ENCODE data around the gene CASS4.

The CASS4 gene

DNA sequence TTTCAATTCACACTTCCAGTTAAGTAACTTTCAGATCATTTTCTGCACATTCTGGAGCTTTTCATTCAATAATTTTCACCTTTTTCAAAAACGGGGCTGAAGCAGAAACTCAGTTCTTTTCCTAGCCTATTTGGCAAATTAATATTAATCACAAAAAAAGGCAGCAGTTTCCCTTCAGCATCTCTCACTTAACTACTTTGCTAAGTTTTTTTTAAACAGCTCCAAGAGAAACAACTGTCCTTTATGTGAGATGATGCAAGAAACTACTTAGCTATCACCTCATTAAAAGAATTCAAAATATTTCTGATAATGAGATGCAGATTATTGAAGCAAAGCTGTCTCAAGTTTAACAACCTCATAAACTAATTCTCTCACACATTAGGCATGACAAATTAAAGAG is 11.8 kb downstream of the CASS4 start:
- no peak for DNase-seq

DNA sequence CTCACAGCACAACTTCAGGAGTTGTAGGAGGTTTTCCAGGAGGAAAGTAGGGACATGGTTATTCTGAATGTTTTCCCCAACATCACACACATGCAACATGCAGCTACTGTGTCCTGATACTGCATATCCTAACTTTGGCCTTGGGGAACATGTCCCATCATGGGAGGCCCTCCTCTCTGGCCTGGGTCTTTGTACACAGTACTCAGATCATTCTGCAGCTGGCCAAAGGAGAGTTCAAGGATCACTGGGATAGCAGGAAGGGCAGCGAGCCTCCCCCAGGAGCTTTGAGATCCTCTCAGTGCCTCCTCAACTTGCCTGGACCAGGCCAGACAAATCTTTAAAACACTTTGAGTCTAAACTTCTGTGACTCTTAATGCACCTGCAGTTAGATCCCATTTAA is 12.9 kb downstream of the CASS4 start:
- DNase-seq: no peak

DNA sequence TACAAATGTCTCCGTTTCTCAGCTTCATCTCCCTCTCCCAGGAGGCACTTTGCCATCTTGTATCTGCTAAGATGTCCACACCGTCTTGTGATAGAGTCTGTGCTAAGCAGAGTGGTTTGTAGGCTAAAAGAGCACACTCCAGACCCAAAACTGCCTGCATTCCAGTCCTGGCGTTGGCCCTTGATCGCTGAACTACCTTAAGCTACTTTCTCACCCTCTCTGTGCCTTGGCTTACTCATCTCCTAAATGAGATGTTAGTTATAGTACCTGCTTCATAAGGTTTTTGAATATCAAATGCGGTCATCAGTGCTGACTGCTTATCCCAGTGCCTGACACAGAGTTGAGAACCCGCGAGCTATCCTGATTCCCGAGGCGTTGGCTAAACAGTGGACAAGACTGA is 14.0 kb downstream of the CASS4 start:
- no peak for DNase-seq

- no peak for DNase-seq
Measured at GRCh38 chr20:56426926-56427325, 14.9 kb downstream of the CASS4 start.

GRCh38 chr20:56427797-56428196 is 15.7 kb downstream of the CASS4 start:
- DNase-seq: no peak

DNA sequence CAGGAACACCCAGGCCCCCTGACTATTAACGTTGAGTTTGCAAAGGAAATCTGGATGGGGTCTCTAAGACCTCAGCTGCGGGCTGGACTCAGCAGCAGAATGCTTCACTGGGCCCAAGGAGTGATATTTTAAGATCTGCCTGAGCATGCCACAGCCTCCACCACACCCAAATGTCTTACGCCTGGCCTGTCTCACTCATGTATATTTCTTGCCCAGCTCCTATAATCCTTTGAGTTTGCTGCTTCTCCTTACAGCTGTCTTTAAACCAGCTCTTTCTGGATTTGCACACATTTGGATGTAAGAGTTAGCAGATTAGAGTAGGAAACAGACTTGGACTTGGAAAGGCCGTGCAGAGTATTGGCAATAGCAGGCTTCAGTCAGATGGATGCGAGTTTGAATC is 16.4 kb downstream of the CASS4 start:
- no peak for DNase-seq

DNA sequence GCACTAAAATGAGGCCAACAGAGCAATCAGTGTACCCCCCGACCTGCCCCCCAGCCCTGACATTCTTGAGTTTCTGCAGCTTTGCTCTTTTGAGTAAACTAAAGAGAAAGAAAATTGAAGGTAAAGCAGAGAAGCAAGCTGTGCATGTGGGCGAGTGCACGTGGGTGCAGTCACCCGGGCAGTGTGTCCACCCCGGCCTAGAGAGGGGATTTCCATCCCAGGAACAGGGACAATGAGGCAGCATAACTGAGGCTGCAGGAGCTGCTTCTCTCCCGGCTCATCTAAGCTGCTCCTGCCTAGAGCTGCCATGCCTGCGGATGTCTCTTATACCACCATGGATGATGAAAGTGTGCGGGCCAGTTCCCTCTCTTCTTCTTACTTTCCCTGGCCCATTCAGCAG is 16.8 kb downstream of the CASS4 start:
- no peak for DNase-seq

GRCh38 chr20:56429502-56429901 is 17.4 kb downstream of the CASS4 start:
- no peak for DNase-seq

DNA sequence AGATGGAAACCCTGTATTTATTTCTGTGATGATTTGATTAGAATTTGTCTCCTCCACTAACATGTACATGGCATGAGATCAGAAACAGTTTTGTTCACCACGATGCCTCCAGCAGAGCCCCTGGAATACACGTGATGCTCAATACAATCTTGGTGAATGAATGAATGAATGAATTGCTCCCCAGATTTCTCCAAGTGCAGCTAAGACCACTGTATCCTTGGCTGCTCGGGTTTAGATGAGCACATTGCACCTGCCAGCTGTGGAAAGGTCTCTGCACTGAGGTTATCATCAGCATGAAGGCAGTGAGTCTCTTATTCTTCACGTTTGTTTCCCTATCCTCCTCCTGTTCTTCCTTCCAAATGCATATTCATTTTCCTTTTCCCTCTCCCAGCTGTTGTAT is 17.9 kb downstream of the CASS4 start:
- DNase-seq: no peak

GRCh38 chr20:56430461-56430860 is 18.4 kb downstream of the CASS4 start:
- no peak for DNase-seq

GRCh38 chr20:56430957-56431356 is 18.9 kb downstream of the CASS4 start:
- no peak for DNase-seq

- DNase-seq: no peak
Measured at GRCh38 chr20:56431471-56431870, 19.4 kb downstream of the CASS4 start.

GRCh38 chr20:56433221-56433879 is 21.3 kb downstream of the CASS4 start:
- DNase-seq: no peak

DNA sequence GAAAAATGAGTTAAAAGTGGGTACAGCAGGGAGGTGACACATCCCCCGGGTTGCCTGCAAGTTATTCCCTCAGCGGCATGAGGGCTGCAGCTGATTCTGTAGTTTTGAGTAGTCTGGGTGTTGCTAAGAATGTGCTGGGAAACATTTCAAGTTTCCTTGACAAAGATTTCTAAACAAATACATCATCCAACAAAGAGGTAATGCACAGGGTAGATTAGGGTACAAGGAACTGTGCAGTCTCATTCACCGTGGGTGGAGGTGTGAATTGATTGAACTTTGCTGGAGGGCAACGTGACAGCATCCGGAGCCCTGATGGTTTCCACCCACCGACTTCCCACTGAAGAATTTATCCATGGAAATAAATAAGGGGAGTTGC is 21.8 kb downstream of the CASS4 start:
- peak; percentile 33 for DNase-seq

DNA sequence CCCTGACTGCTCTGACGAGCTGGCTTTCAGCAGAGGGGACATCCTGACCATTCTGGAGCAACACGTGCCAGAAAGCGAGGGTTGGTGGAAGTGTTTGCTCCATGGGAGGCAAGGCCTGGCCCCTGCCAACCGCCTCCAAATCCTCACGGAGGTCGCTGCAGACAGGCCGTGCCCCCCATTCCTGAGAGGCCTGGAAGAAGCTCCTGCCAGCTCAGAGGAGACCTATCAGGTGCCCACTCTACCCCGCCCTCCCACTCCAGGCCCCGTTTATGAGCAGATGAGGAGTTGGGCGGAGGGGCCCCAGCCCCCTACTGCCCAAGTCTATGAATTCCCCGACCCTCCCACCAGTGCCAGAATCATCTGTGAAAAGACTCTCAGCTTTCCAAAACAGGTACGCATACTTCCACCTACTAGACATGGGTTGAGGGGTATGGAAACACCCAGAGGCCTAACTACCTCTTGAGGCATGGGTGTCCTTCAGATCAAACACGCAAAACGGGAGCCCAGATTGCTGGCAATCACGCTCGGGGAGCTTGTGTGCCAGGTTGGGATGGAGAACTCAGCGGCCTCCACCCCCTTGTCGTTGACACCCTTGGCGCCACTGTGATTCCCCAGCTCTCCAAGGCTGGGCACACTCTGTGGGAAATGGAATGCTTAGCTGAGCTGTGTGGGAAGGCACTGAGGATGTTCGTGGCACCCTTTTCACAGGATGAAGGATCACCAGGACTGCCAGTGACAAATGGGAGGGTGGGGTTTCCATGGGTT is 25.3 kb downstream of the CASS4 start:
- DNase-seq: no peak

DNA sequence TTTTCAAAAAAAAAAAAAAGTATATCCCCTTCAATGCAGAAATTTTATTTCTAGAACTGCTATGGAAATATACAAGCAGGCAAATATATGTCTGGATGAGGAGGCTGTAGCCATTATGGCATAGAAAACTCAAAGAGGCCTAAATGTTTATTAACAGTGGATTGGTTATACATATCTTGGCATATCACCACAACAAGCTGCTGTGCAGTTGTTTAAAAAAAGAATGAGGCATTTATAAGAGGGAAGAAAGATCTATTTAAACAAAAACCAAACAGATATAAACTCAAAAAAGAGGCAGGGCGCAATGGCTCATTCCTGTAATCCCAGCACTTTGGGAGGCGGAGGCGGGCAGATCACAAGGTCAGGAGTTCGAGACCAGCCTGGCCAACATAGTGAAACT is 26.2 kb downstream of the CASS4 start:
- no peak for DNase-seq

DNA sequence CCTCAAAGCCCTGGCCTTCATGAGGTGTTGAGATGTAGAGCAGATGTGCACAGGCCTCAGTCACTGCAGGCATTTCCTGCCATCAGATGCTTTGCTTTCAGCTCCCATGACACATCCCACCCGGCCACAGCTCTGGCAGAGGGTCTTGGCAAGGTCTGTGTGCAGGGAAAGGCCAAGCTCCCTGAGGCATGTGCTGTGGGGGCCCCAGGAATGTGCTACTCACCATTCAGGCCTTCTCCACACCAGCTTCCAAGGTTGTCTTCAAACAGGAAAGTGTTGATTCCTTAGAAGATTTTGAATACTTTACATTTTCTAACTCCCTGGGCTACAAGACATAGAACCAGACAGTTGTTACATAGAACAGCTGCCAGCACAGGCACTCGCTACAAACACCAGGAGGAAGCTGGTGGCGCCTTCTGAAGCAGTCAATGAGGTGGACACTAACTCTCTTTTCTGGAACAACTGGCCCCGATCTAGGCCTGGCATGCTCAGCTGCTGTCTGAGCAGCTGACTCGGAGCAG is 27.8 kb downstream of the CASS4 start:
- DNase-seq: no peak

- DNase-seq: peak; percentile 73
Measured at GRCh38 chr20:56440346-56441007, 28.4 kb downstream of the CASS4 start.

- DNase-seq: no peak
Measured at GRCh38 chr20:56442389-56443365, 30.6 kb downstream of the CASS4 start.

DNA sequence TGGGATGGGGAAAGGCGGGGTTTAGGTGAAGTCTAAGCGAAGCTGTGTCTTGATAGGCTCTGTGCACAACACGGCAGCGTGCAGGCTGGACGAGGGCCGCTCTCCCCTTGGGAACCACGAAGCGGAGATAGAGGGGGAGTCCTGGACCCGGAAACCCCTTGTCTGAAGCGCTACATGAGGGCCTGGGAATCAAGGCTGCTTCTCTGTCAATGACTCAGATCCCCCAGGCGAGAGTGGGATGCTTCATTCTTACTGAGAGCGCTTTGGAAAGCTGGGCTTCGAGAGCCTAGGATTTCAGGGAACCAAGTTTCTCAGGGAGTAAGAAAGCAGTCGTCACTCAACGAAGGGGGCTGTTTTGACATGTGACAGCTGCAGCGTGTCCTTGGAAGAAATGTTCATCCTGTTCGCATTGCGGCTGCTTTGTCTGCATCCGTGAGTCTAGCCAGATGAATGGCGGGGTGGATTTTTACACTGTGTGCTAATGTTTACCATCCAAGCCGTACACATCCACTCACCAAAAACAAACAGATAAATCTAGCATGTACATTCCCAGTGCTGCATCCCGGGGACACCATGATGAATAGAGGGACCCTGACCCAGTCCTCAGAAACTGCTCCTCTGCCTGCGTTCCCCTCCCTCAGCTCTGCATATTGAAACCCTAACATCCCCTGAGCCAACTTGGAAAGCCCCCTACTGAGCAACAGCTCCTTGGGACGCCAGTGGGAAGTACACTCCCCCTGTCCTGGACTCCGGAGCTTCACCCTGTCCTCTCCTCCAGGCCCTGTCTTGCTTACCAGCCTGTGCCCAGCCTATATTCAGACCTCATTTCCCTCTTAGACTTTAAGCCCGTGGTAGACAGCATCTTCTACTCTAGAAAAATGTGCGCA is 31.8 kb downstream of the CASS4 start:
- DNase-seq: no peak

DNA sequence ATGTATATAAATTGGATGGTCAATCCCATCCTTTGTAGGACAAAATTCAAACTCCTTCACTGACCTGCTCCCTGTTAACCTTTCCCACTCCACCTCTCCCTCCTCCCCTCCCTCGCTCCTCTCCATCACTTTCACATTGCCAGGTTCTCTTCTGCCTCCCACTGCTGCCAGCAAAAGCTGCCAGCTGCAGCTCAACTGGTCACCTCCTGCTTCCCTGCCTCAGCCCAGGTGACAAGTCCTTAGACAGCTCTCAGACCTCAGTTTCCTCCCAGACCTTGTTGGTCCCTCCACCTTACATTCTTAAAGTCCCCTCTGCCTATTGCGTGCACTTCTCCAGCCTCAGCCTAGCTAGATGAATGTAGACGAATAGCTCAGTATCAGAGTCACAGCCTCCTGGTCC is 33.1 kb downstream of the CASS4 start:
- no peak for DNase-seq

GRCh38 chr20:56445540-56445939 is 33.5 kb downstream of the CASS4 start:
- DNase-seq: no peak
